Activated CD8-positive, alpha-beta memory T cell treated with anti-CD3 and anti-CD28 coated beads, Interleukin-2, amount 10 ng/mL, durations not matched to agents 7 days and 5 days (primary cell): ENCODE measurements around the gene FAM9A. TPM values are rescaled to one million over a fixed set of nuclear protein-coding genes. Genes with fewer than 3 reads are reported as not detected.
A peak's percentile ranks its signal among the peaks of the same experiment; 100 is the strongest.
"Not testable (repeated sequence)": the region's sequence is repeated elsewhere in the genome, so short reads cannot be mapped to it uniquely, and the experiment has no call there.

Experiments used
- ATAC-seq: fragments of 150-1000 bp; cut with Tn5 transposase; one replicate; pipeline ENCODE4 v1.10.0; 2021; ENCODE audit warnings: moderate library complexity
- CTCF ChIA-PET: fragments of 350-600 bp; sonication (Branson Sonifier 250); formaldehyde crosslinking; loops from one replicate; lab custom pipeline; 2021; ENCODE audit warnings: antibody characterized with exemption; lab: Charles Lee
- DNase-seq: peaks from one replicate; pipeline ENCODE4 v3.0.0-alpha.2; 2020
- H3K27ac Mint-ChIP-seq: one replicate; pipeline ENCODE4 v1.8.0; 2021; ENCODE audit warnings: mild to moderate bottlenecking, mixed read lengths
- H3K27me3 Mint-ChIP-seq: one replicate; pipeline ENCODE4 v1.8.0; 2021; ENCODE audit warnings: mixed read lengths
- H3K36me3 Mint-ChIP-seq: one replicate; pipeline ENCODE4 v1.8.0; 2021; ENCODE audit warnings: mild to moderate bottlenecking, mixed read lengths
- H3K4me1 Mint-ChIP-seq: one replicate; pipeline ENCODE4 v1.8.0; 2021; ENCODE audit warnings: mixed read lengths
- H3K4me3 Mint-ChIP-seq: one replicate; pipeline ENCODE4 v1.8.0; 2021; ENCODE audit warnings: mild to moderate bottlenecking, moderate library complexity, mixed read lengths
- H3K9me3 Mint-ChIP-seq: one replicate; pipeline ENCODE4 v1.8.0; 2022; ENCODE audit warnings: low read depth, mixed read lengths
- total RNA-seq, 2 experiments: library from RNA; stranded (reverse); gene quantifications; one replicate each; pipeline ENCODE4 v1.2.3, GENCODE V29; 2021

Gene FAM9A
- total RNA-seq, 2 experiments from 2014 or later, result not detected

DNA sequence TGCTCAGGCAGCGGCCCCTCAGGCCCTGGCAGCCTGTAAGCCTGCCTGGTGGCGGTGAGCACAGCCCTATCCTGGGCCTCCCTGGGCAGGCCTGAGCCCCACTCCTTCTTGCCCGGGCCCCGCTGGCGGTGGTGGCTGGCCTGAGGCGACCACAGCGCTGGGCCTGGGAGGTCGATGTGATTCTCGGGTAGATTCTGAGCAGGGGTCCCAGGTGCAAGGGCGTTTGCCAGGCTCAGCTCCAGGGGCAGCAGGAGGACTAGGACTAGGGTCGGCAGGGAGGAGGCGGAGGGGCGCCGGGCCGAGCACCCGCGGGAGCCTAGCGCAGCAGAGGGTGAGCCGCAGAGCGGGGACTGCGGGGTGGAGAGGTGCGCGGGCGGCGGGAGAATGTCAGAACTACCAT lies 17.0 kb downstream of the FAM9A start:
- Mint-ChIP-seq H3K36me3 (no peaks in the 10 kb centered on the region), H3K27ac (no peak overlapping the region), H3K4me1 (peaks cover 5% of the 10 kb centered on the region), H3K4me3 (no peak overlapping the region), H3K27me3 (peaks cover 3% of the 10 kb centered on the region), H3K9me3 (no peaks in the 10 kb centered on the region)
- ATAC-seq (no peak), DNase-seq (no peak)
- CTCF ChIA-PET, result no interaction called here

DNA sequence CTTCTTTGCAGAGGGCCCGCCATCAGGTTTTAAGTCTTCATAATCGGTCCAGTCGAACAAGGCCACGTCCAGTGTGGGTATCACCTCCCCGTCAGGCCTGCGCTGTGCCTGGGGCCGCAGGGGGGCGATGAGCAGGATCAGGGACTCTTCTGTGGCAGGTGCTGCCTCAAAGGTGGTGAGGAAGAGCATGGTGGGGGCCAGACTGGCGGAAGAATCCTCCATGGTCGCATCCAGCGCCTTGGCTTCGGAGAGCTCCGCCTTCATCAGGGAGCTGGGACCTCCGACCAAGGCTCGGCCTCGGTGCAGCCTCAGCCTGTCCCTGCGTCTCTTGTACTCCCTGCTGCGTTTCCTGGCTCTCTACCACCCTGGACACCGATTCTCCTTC lies 17.5 kb downstream of the FAM9A start:
- Mint-ChIP-seq H3K9me3 (no peaks in the 10 kb centered on the region), H3K27ac (no peak overlapping the region), H3K27me3 (peaks cover 1% of the 10 kb centered on the region), H3K4me3 (peak overlapping the region; percentile 27), H3K4me1 (peaks cover 6% of the 10 kb centered on the region), H3K36me3 (no peaks in the 10 kb centered on the region)
- ATAC-seq (no peak), DNase-seq (no peak)
- CTCF ChIA-PET, result no interaction called here

DNA sequence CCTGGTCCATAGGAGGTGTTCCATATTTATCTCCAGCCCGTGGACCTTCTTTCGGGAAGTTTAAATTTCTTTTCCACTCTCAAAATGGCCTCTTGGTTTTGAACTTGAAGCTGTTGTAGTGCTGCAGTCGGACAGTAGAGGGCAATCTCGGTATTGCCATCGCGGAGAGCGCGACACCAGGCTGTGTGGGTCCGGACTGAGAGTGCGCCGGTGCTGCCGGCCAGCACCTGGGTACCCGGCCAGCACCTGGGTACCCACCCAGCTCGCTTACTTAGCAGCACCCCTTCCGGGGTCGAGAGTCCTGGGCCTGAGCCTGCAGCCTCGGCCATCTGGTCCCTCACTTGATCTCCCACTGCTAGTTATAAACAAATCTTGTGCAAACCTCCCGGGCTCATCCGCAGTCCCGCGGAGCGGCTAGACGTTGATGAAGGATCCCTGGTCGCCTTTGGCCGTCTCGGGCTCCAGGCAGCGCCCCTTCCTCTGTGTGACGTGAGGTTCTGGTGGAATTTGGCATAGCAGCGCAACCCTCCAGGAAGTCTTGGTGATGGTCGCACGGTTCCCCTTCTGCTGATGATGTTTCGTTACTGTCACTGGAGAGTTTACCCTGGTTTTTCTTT lies 18.0 kb downstream of the FAM9A start:
- DNase-seq (peak; percentile 59), ATAC-seq (peak; percentile 70)
- Mint-ChIP-seq H3K4me1 (peaks cover 6% of the 10 kb centered on the region), H3K9me3 (no peaks in the 10 kb centered on the region), H3K27ac (no peak overlapping the region), H3K4me3 (peak overlapping the region; percentile 27), H3K27me3 (no peaks in the 10 kb centered on the region), H3K36me3 (no peaks in the 10 kb centered on the region)
- CTCF ChIA-PET, result interaction anchor here (0.8 to 1.0 kb wide), 2 partner anchors 40 to 1053 kb away, joined by 3 read pairs; no protein-coding TSS in a partner anchor

DNA sequence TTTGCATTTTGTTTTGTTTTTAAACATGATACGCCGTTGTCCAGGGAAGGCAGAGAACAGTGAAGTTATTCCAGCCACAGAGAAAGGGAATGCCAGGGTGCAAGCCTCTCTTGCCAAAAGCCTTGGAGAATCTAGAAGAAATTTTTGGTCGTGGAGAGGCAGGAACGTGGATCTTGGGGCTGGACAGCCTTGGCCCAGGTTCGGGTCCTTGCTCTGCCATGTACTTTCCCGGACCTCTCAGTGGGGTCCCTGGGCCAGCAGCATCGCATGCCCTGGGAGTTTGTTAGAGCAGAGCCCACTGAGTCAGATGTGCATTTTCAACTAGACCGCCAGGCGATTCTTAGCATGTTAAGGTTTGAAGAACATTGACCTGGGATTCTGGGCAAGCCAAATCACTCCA lies 18.6 kb downstream of the FAM9A start:
- H3K27me3 Mint-ChIP-seq, result no peaks in the 10 kb centered on the region
- no peak overlapping the region for H3K4me3 Mint-ChIP-seq
- no peaks in the 10 kb centered on the region for H3K9me3 Mint-ChIP-seq
- no peak for ATAC-seq
- no peaks in the 10 kb centered on the region for H3K36me3 Mint-ChIP-seq
- CTCF ChIA-PET, result interaction anchor here (0.8 to 1.0 kb wide), 2 partner anchors 39 to 1053 kb away, joined by 3 read pairs; no protein-coding TSS in a partner anchor
- DNase-seq, result no peak
- H3K27ac Mint-ChIP-seq, result no peak overlapping the region
- peaks cover 6% of the 10 kb centered on the region for H3K4me1 Mint-ChIP-seq

DNA sequence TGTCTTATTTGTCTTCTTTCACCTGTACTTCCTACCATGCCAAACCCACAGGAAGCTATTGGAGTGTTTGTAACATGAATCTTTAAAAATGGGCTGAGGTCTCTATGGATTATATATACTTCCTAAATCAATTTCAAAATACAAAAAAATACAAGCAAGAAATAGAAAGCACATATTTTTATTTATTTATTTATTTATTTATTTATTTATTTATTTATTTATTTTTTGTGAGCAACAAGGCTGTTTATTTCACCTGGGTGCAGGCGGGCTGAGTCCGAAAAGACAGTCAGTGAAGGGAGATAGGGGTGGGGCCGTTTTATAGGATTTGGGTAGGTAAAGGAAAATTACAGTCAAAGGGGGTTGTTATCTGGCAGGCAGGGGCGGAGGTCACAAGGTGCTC lies 19.3 kb downstream of the FAM9A start:
- DNase-seq, H3K4me1 Mint-ChIP-seq, CTCF ChIA-PET, H3K27me3 Mint-ChIP-seq, H3K27ac Mint-ChIP-seq, ATAC-seq, H3K4me3 Mint-ChIP-seq, H3K36me3 Mint-ChIP-seq, H3K9me3 Mint-ChIP-seq: not testable (repeated sequence)

DNA sequence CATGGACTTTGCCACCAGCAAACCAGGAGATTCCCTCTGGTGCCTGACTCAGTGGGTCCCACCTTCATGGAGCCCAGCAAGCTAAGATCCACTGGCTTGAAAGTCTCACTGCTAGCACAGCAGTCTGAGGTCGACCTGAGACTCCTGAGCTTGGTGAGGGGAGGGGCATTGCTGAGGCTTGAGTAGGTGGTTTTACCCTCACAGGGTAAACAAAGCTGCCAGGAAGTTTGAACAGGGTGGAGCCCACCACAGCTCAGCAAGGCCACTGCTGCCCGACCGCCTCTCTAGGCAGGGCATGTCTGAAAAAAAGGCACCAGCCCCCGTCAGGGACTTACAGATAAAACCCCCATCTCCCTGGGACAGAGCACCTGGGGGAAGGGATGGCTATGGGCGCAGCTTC lies 28.1 kb downstream of the FAM9A start:
- no peaks in the 10 kb centered on the region for H3K27me3 Mint-ChIP-seq
- no peaks in the 10 kb centered on the region for H3K36me3 Mint-ChIP-seq
- H3K4me3 Mint-ChIP-seq, result no peak overlapping the region
- no peak for ATAC-seq
- no peak for DNase-seq
- H3K9me3 Mint-ChIP-seq, result no peaks in the 10 kb centered on the region
- CTCF ChIA-PET, result no interaction called here
- peaks cover 3% of the 10 kb centered on the region for H3K4me1 Mint-ChIP-seq
- no peak overlapping the region for H3K27ac Mint-ChIP-seq

DNA sequence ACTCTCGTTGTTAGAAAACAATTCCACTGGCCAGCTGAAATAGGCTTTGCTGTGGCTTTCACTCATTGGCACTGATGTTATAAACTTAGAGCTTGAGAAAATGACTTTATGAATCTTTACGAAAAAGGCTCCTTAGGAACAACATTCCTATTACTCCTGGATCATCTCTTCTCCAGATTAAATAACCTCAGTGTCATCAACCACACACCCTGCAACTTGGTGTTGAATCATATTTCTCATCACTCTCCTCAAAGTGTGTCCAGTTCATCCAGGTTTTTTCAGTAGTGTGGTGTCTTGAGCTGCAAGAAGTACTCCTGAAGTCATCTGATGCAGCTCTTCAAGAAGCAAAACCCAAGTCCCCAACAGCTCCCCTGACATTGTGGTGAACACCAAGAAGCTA lies 41.2 kb downstream of the FAM9A start:
- Mint-ChIP-seq H3K4me1 (no peaks in the 10 kb centered on the region), H3K9me3 (no peaks in the 10 kb centered on the region), H3K36me3 (no peaks in the 10 kb centered on the region), H3K27ac (no peak overlapping the region), H3K4me3 (no peak overlapping the region), H3K27me3 (peaks cover 13% of the 10 kb centered on the region)
- CTCF ChIA-PET, result no interaction called here
- DNase-seq (no peak), ATAC-seq (no peak)

DNA sequence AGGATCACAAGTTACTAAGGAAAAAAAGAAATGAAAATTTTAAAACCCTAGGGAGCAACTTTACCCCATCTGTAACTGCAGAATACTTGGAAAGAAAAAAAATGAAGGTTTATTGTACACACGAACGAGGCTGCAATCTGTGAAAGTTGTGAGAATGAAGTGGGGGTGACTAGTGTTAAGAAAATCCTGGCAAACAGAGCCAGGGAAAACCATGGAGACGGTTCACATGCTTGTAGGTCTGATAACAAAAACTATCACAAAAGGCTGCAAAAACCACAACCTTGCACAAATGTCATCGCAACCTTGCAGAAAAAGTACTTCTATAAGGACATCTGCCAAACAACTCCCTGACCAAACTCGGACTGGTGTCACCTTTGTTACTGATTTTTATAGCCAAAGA lies 42.5 kb downstream of the FAM9A start:
- CTCF ChIA-PET, H3K36me3 Mint-ChIP-seq, DNase-seq, H3K9me3 Mint-ChIP-seq, H3K27me3 Mint-ChIP-seq, ATAC-seq, H3K27ac Mint-ChIP-seq, H3K4me1 Mint-ChIP-seq, H3K4me3 Mint-ChIP-seq: not testable (repeated sequence)

DNA sequence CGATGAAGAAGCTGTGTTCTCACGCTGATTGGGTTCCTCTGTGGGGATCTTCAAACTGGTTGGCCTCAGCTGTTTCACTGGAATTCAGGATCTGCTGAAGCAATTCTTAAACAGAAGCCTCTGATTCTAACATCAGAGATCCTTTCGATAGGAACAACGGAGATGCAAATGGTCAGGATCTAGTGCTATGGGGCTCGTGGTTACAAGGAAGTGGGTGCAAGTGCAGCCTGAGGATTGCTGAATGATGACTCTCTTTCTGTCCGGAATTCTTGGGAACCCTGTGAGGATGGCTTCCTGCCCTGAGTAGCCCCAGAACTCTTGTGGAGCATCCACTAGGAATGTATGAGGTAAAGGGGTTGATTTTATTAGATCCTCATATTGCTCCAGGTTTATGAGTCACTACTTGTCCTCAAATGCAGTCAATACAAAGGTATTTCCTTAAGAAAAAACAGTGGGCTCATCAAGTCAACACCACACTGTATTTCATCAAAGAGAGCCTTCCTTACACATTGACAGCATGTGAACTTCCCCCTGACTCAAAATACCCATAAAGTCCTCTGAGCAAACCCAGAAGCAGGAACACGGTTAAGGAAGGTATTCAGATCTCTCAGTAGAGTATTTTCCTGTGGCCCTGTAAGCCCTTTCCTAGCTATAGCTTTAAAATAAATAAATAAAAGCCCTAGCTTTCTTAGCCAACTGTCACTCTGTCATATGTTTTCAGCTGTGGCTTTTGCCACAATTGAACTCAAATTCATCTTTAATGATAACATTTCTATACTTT lies 43.4 kb downstream of the FAM9A start:
- H3K36me3 Mint-ChIP-seq, H3K27ac Mint-ChIP-seq, CTCF ChIA-PET: not testable (repeated sequence)

DNA sequence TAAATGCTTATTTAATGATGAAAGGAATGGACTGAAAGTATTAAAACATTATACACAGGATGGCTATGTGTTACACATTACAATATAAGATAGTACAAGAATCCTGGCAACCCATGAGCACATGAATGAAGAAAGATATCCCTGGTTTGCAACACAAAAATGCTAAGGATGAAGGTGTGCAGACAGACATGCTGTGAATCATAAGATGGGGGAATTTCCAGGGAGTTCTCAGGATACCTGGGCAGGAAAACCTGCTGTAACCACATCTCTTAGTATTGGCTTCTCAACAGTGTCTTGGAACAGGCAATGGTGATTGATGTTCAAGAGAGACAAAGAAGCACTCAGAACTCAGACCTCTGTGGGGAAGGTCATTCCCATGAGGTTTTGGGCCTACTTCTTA lies 45.4 kb downstream of the FAM9A start:
- no peaks in the 10 kb centered on the region for H3K27me3 Mint-ChIP-seq
- H3K36me3 Mint-ChIP-seq, result no peaks in the 10 kb centered on the region
- no peak for ATAC-seq
- no peaks in the 10 kb centered on the region for H3K4me1 Mint-ChIP-seq
- no peaks in the 10 kb centered on the region for H3K9me3 Mint-ChIP-seq
- no peak overlapping the region for H3K4me3 Mint-ChIP-seq
- CTCF ChIA-PET, result interaction anchor here (0.7 kb wide), 1 partner anchor 16 kb away, joined by 3 read pairs; no protein-coding TSS in a partner anchor
- no peak overlapping the region for H3K27ac Mint-ChIP-seq
- DNase-seq, result no peak

More for the DNA sequence above, 43.4 kb downstream of the FAM9A start:
- not testable (repeated sequence) for ATAC-seq, H3K9me3 Mint-ChIP-seq, H3K27me3 Mint-ChIP-seq, H3K4me1 Mint-ChIP-seq, H3K4me3 Mint-ChIP-seq, DNase-seq

DNA sequence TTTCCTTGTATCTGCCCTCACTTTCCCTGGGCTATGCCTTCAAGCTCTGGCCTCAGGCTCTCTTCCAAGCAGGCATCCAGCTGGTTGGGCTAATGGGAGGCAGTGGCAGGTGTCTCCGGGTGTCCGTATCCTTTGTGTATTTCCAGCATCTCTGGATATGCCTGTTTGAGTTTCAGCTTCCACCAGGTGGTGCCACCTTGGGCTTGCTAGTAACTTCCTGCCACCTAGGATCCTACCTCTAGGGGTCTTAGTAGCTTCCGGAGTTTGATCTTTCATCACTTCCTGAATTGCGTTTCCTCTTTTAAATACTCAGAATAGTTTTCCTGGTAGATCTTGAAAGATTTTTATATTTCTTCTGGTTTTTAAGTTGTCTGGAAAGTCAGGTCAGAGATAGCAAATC lies 46.1 kb downstream of the FAM9A start:
- no peak for ATAC-seq
- Mint-ChIP-seq H3K27ac (no peak overlapping the region), H3K9me3 (no peaks in the 10 kb centered on the region), H3K4me3 (no peak overlapping the region), H3K4me1 (no peaks in the 10 kb centered on the region), H3K36me3 (no peaks in the 10 kb centered on the region), H3K27me3 (no peaks in the 10 kb centered on the region)
- CTCF ChIA-PET, result interaction anchor here (0.7 kb wide), 1 partner anchor 15 kb away, joined by 3 read pairs; no protein-coding TSS in a partner anchor
- no peak for DNase-seq

DNA sequence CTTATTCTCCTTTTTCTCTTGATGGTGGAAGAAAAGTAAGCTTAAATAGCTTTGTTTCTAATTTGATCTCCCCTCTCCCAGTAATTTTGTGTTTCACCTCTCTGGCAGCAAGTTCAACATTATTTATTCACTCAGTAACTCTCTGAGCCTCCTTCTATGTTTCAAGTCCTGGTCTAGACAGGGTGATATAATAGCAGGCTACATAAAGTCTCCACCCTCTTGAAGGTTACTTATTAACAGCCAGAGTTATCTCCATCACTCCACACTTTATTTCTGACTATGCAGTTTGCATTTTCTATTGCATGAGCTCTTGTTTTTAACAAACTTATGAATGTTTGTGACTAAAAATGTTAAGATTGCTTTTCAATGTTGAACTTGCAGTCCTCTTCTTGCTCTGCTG lies 51.5 kb downstream of the FAM9A start:
- H3K9me3 Mint-ChIP-seq, result no peaks in the 10 kb centered on the region
- CTCF ChIA-PET, result interaction anchor here (1.0 kb wide), 1 partner anchor 11 kb away, joined by 5 read pairs; no protein-coding TSS in a partner anchor

DNA sequence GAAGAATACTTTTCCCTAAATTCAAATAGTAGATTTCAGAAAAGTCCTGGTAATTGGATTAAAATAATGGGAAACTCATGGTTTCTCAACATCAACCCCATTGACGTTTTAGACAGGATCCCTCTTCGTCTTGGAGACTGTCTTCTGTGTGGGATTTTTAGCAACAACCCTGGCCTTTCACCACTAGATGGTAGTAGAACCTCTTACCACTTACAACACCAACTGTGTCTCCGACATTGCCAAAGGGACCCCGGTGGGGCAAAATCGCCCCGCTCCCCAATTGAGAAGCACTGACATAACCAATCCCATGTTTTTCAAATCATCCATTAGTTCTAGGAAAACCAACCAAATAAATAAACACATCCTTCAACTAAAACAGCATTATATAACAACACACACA lies 52.3 kb downstream of the FAM9A start:
- H3K9me3 Mint-ChIP-seq, result no peaks in the 10 kb centered on the region
- H3K4me1 Mint-ChIP-seq, result no peaks in the 10 kb centered on the region
- H3K27me3 Mint-ChIP-seq, result peaks cover 7% of the 10 kb centered on the region
- no peak for ATAC-seq
- no peaks in the 10 kb centered on the region for H3K36me3 Mint-ChIP-seq
- CTCF ChIA-PET, result interaction anchor here (1.0 kb wide), 1 partner anchor 10 kb away, joined by 5 read pairs; no protein-coding TSS in a partner anchor
- no peak for DNase-seq
- H3K27ac Mint-ChIP-seq, result no peak overlapping the region
- no peak overlapping the region for H3K4me3 Mint-ChIP-seq

More for the DNA sequence above, 51.5 kb downstream of the FAM9A start:
- ATAC-seq (no peak), DNase-seq (no peak)
- no peaks in the 10 kb centered on the region for H3K4me1 Mint-ChIP-seq
- H3K36me3 Mint-ChIP-seq, result no peaks in the 10 kb centered on the region
- peaks cover 4% of the 10 kb centered on the region for H3K27me3 Mint-ChIP-seq
- H3K27ac Mint-ChIP-seq, result no peak overlapping the region
- H3K4me3 Mint-ChIP-seq, result no peak overlapping the region
